Activated CD8-positive, alpha-beta memory T cell treated with anti-CD3 and anti-CD28 coated beads for 24 hours (primary cell): Measurements from ENCODE around the gene GLG1.

Experiments
- DNase-seq: peaks from one replicate; pipeline ENCODE4 v3.0.0-alpha.2; 2020

The GLG1 gene

DNA sequence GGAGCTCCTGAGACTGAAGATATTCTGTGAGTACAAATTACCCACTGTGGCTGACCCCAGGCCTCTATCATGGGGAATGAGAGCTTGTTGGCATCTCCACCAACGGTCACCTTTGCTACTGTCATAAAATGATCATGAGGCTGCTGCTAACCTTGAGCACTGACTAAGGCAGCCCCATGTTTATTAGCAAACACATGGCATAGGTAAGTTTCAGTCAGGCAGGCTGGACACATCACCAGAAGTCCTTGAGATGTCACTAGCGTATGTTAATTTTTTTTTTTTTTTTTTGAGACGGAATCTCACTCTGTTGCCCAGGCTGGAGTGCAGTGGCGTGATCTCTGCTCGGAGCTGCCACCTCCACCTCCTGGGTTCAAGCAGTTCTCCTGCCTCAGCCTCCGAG, 1.5 kb upstream of the GLG1 start:
- no peak for DNase-seq

DNA sequence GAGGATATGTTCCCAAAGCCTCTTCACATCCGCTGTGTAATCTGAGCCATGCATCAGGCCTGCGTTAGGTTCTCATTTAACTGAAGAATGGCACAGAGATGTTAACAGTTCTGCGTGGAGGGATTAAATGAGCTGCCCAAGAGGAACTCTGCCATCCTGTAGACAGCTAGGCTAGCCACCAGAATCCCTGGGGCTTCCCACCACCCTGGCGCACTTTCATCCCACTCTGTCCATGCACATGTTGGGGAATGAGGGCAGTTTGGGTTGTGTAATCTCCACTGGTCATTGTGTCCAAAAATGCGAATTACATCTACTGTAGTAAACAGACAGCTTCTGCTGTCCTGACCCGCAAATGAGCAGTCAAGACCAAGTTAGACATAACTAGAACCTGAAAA, 1.0 kb upstream of the GLG1 start:
- DNase-seq: no peak

DNA sequence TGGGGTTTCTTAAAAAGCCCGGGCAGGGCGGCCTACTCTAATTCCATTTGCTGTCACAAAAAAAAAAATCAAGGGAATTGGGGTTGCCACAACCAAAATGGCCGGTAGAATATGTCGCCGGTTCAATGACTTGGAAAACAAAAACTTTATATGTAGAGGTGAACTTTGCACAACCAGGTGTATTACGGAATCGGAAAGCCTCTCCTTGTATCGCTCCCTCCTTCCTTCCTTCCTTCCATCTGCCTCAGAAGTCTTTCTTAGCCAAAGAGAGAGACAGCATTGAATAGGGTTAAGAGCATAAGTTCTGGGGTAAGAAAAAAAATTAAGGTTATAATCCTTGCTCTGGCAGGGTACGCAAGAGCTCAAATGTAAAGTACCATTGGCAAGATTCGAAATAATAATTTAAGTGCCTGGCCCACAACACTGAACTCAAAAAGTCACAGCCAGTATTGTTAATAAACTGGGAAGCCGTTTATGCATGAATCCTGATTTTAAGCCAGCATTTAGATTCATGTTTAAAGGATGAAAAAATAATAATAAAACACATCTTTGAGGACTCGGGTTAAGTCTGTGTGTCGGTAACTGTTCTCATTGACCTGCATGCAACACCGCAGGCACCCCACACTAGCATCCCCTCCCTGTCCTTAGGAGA, 522 bp upstream of the GLG1 start:
- no peak for DNase-seq

DNA sequence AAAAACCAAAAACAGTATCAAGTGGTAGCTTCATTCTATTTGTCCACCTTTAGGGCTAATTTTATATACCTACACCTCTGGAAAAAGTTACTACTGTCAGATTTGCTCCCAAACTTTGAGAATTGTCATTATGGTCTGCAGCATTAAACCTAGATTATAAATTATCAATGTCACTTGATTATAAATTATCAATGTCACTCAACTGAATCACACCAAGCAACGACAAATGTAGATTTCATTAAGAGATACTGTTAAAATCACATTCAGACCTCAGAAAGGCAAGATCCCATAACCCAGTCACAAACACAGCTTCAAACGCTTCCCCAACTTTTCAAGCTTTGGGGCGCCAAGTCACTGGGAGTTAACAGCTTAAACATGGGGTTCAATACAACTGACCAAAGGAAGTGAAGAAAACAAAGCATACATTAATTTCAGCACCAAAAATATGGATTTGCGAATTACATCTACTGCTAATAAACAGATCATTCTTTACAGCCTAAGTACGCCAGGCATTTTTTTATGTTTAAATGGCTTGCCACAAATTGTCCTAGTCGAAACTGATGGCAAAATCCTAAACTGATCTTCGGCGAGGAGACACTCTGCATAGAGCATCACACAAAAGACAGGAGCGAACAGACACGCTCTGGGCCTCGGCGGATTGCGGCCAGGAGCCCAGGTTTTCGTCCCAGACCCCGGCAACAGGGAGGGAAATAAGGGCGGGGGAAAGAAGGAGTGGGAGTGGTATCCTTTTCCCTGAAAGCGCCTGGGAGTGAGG, 981 bp downstream of the GLG1 start:
- no peak for DNase-seq

DNA sequence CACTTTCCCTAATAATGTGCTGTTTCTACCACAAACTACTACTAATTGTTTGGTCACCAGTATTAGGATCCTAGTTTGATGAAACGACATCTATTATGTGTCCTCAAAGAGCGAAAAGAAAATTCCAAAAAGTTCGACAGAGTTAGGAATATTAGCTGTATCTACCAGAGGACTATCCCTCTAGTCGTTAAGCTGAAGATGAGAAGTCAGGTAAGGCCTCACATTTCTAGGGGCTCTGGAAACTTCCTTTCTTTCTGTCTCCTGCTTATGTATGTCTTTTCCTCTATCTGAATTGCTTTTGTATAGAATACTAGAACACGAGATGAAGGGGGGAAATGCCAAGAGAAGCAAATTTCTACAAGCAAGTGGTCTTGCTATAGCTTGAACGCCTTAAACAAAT, 1.6 kb downstream of the GLG1 start:
- no peak for DNase-seq

DNA sequence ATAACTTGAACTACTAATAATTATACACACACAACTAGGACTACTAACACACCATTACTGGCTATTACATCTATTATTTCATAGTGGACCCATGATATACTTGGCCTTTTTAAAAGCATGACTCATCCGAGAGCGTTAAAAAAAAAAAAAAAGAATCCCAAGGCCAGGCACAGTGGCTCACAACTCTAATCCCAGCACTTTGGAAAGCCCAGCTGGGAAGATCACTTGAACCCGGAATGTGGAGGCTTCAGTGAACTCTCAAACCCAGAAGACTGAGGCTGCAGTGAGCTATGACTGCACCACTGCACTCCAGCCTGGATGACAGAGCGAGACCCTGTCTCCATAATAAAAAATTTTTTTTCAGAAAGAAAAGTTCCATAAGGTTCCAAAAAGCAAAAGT, 3.1 kb downstream of the GLG1 start:
- DNase-seq: no peak

DNA sequence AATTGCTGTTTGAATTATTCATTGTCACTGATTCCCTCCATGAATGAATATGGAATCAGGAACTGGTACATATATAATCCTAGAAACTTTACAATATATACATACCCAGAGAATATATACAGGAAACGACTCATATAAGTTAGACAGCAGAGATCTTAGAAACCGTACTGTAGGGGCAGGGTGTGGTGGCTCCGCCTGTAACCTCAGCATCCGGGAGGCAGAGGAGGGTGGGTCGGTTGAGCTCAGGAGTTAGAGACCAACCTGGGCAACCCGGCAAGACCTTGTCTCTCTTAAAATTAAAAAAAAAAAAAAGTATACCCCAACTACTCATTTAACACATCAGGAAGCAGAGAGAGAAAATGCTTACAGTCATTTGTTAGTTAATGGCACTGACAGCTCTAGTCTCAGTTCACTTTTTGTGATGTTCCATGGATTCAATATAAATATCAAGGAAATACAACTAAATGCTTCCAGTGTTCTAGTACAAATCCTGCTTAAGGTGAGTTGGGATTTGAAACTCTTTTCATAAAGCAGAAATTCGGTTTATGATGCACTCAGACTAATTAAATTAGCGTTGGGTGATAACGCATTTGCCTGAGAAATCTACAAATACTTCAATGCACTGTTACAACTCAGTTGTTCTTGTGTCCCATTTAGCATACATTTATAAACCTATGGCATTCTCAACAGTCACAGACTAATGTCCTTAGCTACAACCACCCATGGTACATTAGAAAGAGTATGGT, 5.6 kb downstream of the GLG1 start:
- DNase-seq: peak; percentile 69

DNA sequence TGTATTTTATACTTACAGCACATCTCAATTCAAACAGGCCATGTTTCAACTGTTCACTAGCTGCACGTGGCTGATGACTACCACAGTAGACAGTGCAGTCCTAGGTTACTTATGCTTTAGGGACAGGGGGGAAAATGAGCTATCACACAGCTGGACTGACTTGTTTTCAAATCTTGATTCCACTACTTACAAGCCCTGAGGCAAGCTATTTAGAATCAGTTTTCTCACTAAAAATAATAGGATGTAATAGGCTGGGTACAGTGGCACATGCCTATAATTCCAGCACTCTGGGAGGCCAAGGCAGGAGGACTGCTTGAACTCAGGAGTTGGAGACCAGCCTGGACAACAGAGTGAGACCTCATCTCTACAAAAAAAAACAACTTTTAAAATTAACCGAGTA, 10.3 kb downstream of the GLG1 start:
- DNase-seq: no peak

DNA sequence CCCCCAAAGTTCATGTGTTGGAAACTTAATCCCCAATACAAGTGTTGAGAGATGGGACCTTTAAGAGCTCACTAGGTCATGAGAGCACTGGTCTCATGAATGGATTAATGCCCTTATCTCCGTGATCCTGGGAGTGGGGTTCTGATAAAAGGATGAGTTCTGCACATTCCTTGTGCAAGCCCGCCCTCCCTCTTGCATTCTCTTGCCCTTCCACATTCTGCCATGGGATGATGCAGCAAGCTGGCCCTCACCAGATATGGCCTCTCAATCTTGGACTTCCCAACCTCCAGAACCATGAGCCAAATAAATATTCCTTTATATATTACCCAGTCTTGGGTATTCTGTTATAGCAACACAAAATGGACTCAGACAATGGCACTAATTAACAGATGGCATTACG, 14.1 kb downstream of the GLG1 start:
- no peak for DNase-seq

DNA sequence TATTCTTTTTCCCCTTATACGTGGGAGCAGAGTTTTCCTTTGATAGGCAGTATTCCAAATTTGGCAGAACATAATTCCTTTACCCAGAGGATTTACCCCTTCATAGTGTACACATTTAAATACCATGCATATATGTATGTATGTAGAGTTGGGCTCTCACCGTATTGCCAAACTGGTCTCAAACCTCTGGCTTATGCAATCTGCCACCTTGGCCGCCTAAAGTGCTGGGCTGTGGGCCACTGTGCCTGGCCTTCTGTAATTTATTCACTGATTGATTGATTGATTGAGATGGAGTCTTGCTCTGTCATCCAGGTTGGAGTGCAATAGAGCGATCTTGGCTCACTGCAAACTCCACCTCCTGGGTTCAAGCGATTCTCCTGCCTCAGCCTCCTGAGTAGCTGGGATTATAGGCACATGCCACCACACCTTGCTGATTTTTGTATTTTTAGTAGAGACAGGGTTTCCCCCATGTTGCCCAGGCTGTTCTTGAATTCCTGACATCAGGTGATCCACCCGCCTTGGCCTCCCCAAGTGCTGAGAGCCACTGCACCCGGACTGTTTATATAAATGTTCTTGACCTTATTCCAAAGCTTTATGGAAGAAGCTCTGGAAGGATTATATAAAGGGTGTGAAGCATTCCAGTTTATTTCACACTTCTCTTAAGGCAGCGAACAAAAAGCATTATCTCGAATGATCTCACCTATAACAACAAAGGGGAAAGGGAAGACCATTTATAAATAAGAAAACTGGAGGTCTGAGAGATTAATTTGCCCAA, 14.9 kb downstream of the GLG1 start:
- no peak for DNase-seq

DNA sequence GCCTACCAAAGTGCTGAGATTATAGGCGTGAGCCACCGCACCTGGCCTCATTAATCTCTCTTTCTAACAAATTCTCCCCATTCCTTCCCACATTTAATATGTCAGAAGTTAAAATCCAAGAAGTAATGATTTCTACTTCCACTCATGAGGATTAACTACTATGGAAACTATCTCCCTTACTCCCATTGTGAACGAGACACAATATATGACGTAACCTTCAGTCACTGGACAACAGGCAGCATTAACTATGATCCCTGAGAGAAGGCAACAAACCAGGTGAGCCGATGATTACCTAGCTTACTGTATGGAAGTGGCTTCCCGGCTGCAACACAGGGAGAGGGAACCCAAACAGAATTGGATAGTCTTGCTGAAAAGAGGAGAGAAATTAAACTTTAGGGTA, 20.0 kb downstream of the GLG1 start:
- DNase-seq: no peak

DNA sequence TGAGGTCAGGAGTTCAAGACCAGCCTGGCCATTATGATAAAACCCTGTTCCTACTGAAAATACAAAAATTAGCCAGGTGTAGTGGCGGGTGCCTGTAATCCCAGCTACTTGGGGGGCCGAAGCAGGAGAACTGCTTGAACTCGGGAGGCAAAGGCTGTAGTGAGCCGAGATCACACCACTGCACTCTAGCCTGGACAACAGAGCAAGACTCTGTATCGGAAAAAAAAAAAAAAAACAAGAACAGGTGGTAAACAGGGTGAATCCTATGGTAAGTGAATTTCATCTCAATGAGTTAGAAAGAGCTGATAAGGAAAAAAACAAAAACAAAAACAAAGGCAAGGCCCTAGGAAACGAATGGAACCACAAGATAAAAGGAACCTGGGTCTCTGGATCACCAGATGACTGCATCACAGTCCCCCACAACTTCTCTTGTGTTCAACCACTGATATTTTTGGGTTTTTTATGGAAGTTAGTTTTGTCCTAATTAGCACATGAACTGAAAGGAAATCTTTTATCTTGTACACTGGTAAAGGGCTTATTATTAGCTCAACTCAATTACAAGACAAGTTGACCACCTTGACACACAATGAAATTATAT, 21.0 kb downstream of the GLG1 start:
- no peak for DNase-seq

DNA sequence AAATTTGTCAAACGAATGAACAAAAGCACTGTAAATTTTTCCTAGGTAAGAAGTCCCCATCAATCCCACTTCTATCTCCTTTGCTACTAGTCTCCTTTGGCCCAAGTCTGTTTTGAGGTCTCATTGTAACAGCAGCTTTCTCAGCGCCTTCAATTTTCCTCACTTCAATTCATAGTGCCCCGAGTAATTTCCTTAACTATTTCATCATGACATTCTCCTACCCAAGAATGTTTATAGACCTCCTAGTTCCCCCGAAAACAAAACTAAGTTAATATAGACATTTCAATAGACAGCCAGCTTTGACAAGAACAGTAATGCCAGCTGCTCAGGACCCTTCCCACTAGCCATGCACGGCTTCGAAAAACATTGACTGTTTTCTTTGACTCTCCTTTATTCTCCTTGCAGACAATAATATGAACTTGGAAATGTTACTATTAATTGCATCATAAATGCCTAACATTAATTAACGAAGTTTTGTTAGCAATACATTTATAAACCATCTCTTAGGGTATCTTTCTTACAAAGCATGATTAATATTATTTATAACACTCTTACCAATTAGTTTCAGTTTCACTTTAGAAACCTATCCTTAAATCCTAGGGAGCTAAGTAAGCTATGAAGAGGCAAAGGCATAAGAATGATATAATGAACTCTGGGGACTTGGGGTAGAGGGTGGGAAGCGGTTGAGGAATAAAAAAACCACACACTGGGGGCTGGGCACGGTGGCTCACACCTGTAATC, 22.8 kb downstream of the GLG1 start:
- DNase-seq: no peak

DNA sequence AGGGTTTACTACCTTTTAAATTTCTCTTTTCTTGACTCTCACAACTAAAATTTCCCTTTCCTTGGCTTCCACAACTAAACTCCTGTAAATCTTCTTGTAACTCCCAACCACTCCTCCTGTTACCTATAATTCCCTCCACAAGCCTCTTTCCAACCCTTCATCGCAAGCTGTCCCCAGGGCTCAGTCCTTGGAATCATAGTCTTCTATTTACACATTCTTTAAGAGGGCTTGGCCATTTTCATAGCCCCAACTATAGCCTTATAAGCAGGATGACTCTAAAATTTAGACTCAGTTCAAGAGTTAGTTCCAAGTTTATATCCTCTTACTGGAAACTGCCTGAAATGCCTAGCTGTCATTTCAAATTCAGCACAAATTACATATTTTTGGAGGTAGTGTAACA, 23.9 kb downstream of the GLG1 start:
- no peak for DNase-seq

DNA sequence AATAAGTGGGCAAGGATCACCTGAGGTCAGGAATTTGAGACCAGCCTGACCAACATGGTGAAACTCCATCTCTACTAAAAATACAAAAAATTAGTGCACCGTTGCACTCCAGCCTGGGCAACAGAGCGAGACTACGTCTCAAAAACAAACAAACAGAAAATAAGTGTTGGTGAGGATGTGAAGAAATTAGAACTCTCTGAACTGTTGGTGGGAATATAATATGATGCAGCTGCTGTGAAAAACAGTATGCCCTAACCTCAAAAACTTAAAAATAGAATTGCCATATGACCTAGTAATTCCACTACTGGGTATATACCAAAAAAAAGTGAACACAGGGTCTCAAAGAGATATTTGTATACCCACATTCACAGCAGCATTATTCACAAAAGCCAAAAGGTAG, 26.1 kb downstream of the GLG1 start:
- no peak for DNase-seq

DNA sequence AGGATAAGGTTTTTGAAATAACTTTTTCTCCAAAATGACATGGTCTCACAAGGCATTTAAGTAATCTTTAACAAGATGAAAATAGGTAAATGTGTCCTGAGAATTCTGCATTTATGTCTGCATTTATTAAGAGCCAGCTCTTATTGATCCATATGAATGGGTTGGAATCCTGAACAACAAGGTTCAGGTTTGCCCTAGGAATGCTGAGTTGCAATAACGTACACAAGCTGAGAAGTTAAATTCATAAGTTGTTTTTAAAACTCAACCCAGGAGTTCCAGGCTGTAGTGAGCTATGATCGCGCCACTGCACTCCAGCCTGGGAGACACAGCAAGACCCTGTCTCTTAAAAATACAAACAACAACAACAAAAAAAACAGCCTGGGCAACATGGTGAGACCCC, 28.1 kb downstream of the GLG1 start:
- no peak for DNase-seq

DNA sequence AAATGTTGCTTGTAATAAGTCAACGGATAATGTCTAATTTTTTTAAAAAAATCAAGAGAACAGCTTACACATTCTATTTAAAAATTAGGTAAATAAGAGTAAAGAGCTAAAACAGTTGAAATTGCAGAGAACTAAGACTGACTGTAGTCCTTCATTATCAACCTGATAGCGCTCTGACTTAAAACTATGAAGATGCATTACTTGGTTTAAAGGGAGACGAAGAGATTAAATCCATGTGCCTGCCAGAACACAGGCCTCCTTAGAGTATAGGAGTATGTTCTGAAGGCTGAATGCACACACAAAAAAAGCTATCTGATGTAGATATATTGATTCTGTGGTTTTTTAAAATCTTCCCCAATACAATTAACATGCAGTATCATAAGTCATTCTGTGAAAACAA, 28.5 kb downstream of the GLG1 start:
- DNase-seq: no peak

DNA sequence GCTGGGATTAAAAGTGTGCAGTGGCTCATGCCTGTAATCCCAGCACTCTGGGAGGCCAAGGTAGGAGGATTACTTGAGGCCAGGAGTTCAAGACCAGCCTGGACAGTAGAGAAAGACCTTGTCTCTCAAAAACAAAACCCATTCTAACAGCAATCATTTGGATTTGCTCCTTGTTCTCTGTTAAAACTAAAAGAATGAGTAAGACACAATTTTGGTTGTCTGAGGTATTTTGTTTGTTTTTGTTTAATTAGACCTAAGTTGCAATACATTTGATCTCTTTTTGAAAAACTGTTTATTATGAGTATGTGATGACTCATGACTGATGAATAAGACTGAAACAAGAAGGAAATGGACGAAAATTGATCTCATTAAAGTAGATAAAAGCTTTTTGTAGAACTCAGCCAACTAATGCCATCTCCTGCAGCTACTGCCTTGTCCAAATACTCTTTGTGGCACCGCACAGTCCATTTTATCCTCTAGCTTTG, 29.0 kb downstream of the GLG1 start:
- no peak for DNase-seq

DNA sequence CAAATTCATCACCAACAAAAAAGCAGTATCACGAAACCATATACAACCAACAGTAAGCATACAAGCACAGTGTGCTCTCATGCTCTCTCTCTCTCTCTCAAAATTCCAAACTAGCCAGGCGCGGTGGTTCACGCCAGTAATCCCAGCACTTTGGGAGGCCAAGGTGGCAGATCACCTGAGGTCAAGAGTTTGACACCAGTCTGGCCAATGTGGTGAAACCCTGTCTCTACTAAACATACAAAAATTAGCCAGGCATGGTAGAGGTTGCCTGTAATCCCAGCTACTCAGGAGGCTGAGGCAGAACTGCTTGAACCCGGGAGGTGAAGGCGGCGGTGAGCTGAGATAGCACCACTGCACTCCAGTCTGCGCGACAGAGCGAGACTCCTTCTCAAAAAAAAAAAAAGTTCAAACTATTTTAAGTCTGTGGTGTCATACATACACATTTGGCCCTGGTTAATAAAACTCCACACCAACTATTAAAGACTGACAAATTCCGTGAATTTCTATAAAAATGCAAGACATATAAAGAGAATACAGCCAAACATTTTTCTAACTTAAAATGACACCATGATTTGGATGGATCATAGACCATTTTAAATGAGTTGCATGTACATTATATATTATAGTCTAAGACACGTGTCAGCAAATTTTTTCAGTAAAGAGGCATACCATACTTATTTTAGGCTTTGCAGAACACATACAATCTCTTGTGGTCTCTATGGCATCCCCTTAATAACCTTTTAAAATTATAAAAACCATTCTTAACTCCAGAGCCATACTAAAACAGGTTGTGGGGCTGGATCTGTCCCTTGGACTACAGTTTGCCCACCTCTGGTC, 30.9 kb downstream of the GLG1 start:
- no peak for DNase-seq

DNA sequence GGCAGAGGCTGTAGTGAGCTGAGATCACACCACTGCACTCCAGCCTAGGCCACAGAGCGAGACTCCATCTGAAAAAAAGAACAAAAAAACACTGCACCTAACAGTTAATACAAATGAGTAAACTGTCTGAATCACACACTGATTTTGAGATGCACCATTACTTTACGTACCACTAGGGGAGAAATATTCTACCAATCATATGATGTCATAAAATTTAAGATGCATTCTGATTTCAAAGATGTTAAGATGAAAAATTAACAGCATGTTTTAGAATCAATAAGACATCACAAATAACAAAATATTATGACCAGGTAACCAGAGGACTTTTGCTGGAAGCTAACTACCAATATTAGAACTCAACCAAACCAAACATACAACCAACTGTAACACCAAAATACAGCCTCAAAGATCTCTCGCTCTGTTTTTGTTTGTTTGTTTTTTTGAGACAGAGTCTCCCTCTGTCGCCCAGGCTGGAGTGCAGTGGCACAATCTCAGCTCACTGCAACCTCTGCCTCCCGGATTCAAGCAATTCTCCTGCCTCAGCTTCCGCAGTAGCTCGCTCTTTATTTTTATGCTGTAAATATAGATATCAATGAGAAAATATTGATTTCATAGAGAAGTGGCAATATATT, 31.6 kb downstream of the GLG1 start:
- DNase-seq: no peak

DNA sequence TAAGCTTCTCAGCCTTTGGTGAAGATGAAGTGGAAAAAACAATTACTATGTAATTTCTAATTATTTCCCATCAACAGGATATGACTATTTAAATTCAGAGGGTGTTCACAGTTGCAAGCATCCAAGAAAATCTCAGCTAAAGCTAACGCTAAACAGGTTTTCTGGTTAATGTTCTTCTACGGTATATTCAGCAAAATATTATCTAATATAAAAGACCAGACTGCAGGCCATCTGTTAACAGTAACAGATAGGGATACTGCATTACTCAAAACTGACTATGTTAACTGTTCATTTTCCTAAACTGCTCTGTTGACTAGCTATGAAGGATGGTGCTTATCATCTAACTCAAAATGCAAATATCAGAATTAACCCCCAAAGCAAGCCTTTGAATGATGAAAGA, 32.8 kb downstream of the GLG1 start:
- DNase-seq: no peak
